Adrenal gland (tissue), 12 donors: Measurements from ENCODE around the gene THY1. TPM values are rescaled to one million over a fixed set of nuclear protein-coding genes. Genes with fewer than 3 reads are reported as not detected.
"Not testable (repeated sequence)": the region's sequence is repeated elsewhere in the genome, so short reads cannot be mapped to it uniquely, and the experiment has no call there.

Experiments used
- DNase-seq, 7 donors: peaks; one replicate each; pipeline ENCODE4 v3.0.0-alpha.2; 2019 to 2020
- H3K27ac ChIP-seq, 5 donors: fragments of 200-600 bp; sonication (generic) in 4 of 5; 1 replicate in 3 of 5; 2 replicates in 2 of 5; pipeline versions ENCODE4 v1.5.1 to v1.8.0; 2016 to 2020; ENCODE audit warnings: mild to moderate bottlenecking in 1 of 5
- H3K27me3 ChIP-seq: fragments of 200-600 bp; 2 replicates; pipeline ENCODE4 v1.8.0; 2021
- H3K36me3 ChIP-seq, 2 donors: fragments of 200-600 bp; replicated peaks in 1 of 2; 1 replicate in 1 of 2; 2 replicates in 1 of 2; pipeline versions ENCODE4 v1.5.1 to v1.8.0; 2018 to 2022
- H3K4me1 ChIP-seq, 2 donors: fragments of 200-600 bp; replicated peaks in 1 of 2; 1 replicate in 1 of 2; 2 replicates in 1 of 2; pipeline versions ENCODE4 v1.5.1 to v1.8.0; 2018 to 2021
- H3K4me3 ChIP-seq, 4 donors: fragments of 200-600 bp; sonication (generic) in 3 of 4; one replicate each; pipeline ENCODE4 v1.5.1; 2016 to 2018
- H3K9me3 ChIP-seq, 3 donors: fragments of 200-600 bp; sonication (generic) in 1 of 3; replicated peaks in 1 of 3; 1 replicate in 2 of 3; 2 replicates in 1 of 3; pipeline versions ENCODE4 v1.5.1 to v1.8.0; 2016 to 2021
- CTCF ChIP-seq, 6 experiments: fragments of 450-650 bp in 4 of 6; fragments of 200-600 bp in 2 of 6; sonication (generic) in 1 of 6; IDR thresholded peaks; 1 replicate in 5 of 6; 2 replicates in 1 of 6; pipeline versions ENCODE4 v1.5.1 to v1.8.0; 2016 to 2021; ENCODE audit warnings: antibody characterized with exemption in 6 of 6, mild to moderate bottlenecking in 2 of 6, moderate library complexity in 1 of 6
- POLR2A ChIP-seq, 2 donors: fragments of 450-650 bp; IDR thresholded peaks; one replicate each; pipeline ENCODE4 v1.6.1; 2017; ENCODE audit warnings: antibody characterized with exemption in 2 of 2, mild to moderate bottlenecking in 2 of 2, moderate library complexity in 1 of 2
- WGBS, 4 donors: extraction: QIAGEN DNeasy Blood & Tissue Kit in 2 of 4; methylation state at CpG; one replicate each; pipeline versions ENCODE4 v1.1.5 to v1.1.7; 2013 to 2017; 5-methylcytosine and 5-hydroxymethylcytosine counted together
- intact Hi-C, 2 donors: fragments of 100-400 bp; cut with DNase I; formaldehyde crosslinking; loops; one replicate each; pipeline versions ENCODE4 v1.14.1 to v1.15.0; 2022 to 2023
- polyA plus RNA-seq, 3 donors: library from polyadenylated mRNA; stranded (reverse); fragments of 200-250 nt in 2 of 3; fragments of 350-450 nt in 1 of 3; fragmentation: Illumina TruSeq in 1 of 3; extraction: RNeasy Lipid Tissue Mini Kit (QIAGEN cat#74804) in 1 of 3; gene quantifications; one replicate each; pipeline ENCODE4 v1.2.3, GENCODE V29; 2013 to 2014
- total RNA-seq, 9 donors: library from RNA; depleted of rRNA in 4 of 9; stranded (reverse); fragments of >200 nt in 4 of 9; fragments of 120-200 nt in 1 of 9; fragmentation: NEBNext Ultra II Directional in 1 of 9; extraction: Animal tissue kit (Norgen Biotek cat#: 25700) in 1 of 9; gene quantifications; one replicate each; pipeline versions ENCODE4 v1.1.0 to v1.2.4, GENCODE V29; 2013 to 2023
- donor health status: healthy with polysubstance abuse.
- donor health status: Bipolar disorder and iron deficiency.
- donor health status: DM: yes; HTN: yes; CAD: no.
- donor health status: DM: no; HTN: no; CAD: no.
- donor health status: DM: no; HTN: no; CAD: no.
- donor health status: DM: yes; HTN: yes; CAD: no.

Gene THY1
- total and polyA plus RNA-seq, 12 donors = 4.5 to 38.7 (median 18.2) TPM

DNA sequence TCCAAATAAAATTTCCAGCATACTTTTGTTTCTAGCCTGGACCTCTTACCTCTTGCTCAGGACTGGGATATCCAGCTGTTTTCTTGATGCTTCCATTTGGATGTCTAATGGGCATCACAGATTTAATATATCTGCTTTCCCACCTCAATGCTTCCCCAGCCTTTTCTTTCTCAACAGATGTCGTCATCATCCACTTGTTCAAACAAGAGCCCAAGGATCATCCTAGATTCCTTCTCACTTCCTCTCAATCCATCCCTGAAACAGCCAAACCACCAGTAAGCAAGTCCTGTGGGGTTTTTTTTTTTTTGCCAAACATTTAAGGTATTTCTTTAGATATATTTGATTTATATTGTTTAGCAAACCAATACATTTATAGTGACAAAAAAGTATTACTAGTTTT is 12.5 kb downstream of the THY1 start:
- no peaks in the 10 kb centered on the region for H3K27me3 ChIP-seq
- H3K9me3 ChIP-seq = no peaks in the 10 kb centered on the region
- WGBS, 4 donors = 86 to 100% (median 90%) methylated on average over 1 of the region's 1 CpG
- no peak overlapping the region for H3K27ac ChIP-seq
- TF ChIP-seq POLR2A (IDR thresholded peaks at IDR 0.05) (no peak), CTCF (IDR thresholded peaks at IDR 0.05) (no peak)
- no peaks in the 10 kb centered on the region for H3K4me1 ChIP-seq
- intact Hi-C loops = no loop called here
- H3K36me3 ChIP-seq = no peaks in the 10 kb centered on the region
- no peak overlapping the region for H3K4me3 ChIP-seq
- DNase-seq = no peak

DNA sequence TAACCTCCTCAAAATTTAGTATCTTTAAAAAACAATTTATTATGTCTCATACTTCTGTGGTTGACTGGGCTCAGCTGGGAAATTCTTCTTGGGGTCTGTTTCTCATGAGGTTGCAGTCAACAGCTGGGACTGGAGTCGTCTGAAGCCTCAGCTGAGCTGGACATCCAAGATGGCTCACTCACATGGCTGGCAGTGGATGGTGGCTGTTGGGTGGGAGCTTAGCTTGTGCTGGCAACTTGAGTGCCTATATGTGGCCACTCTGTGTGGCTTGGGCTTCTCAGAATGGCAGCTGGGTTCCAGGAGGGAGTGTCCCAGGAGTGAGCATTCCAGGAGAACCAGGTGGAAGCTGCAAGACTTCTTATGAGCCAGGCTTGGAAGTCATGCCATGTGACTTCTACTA is 13.2 kb downstream of the THY1 start:
- no peak overlapping the region for H3K27ac ChIP-seq
- DNase-seq = no peak
- 58 to 69% (median 64%) methylated on average over 1 of the region's 1 CpG for WGBS, 4 donors
- H3K36me3 ChIP-seq = no peaks in the 10 kb centered on the region
- H3K27me3 ChIP-seq = no peaks in the 10 kb centered on the region
- no peak overlapping the region for H3K4me3 ChIP-seq
- no peaks in the 10 kb centered on the region for H3K9me3 ChIP-seq
- H3K4me1 ChIP-seq = no peaks in the 10 kb centered on the region
- no peak for TF ChIP-seq POLR2A (IDR thresholded peaks at IDR 0.05)
- no peak for TF ChIP-seq CTCF (IDR thresholded peaks at IDR 0.05)
- intact Hi-C loops = no loop called here

GRCh38 chr11:119406005-119406404 is 17.0 kb downstream of the THY1 start:
- intact Hi-C loops = no loop called here
- no peak overlapping the region for H3K27ac ChIP-seq
- TF ChIP-seq CTCF (IDR thresholded peaks at IDR 0.05) = no peak
- no peak for TF ChIP-seq POLR2A (IDR thresholded peaks at IDR 0.05)
- no peaks in the 10 kb centered on the region for H3K4me1 ChIP-seq
- no peak overlapping the region for H3K4me3 ChIP-seq
- no peaks in the 10 kb centered on the region for H3K9me3 ChIP-seq
- H3K36me3 ChIP-seq = no peaks in the 10 kb centered on the region
- 76 to 84% (median 83%) methylated on average over 3 of the region's 3 CpGs for WGBS, 4 donors
- no peak for DNase-seq
- no peaks in the 10 kb centered on the region for H3K27me3 ChIP-seq

GRCh38 chr11:119405448-119405847 is 17.5 kb downstream of the THY1 start:
- DNase-seq, H3K9me3 ChIP-seq, H3K27ac ChIP-seq, H3K4me3 ChIP-seq, H3K36me3 ChIP-seq, H3K4me1 ChIP-seq, intact Hi-C loops, H3K27me3 ChIP-seq: not testable (repeated sequence)
- WGBS, 4 donors = 87 to 95% (median 92%) methylated on average over 6 of the region's 6 CpGs

DNA sequence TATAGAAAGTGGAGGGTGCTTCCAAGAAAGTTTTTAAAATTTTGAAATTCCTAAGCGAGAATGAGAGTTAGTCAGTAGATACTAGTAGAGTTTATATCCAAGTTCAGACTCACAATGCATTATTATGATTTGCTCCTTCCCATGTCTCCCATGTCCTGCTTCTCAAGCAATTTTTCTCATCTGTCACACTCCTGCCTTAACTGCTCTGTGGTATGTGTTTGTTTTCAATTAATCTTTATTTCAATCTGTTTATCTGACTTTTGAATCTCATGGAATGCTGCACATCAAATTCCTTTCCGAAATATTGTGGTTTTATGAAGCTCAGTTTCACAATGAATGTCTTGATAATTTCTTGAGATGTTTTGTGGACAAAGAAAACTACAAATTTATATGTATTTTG is 18.1 kb downstream of the THY1 start:
- WGBS, 4 donors = 69 to 80% (median 73%) methylated on average over 2 of the region's 2 CpGs
- Histone ChIP-seq H3K36me3 (no peaks in the 10 kb centered on the region), H3K4me1 (no peaks in the 10 kb centered on the region), H3K27me3 (no peaks in the 10 kb centered on the region), H3K9me3 (no peaks in the 10 kb centered on the region), H3K4me3 (no peak overlapping the region), H3K27ac (no peak overlapping the region)
- intact Hi-C loops = no loop called here
- TF ChIP-seq POLR2A (IDR thresholded peaks at IDR 0.05) = no peak
- TF ChIP-seq CTCF (IDR thresholded peaks at IDR 0.05) = no peak
- no peak for DNase-seq
